Astrocyte (in vitro differentiated cells and primary cell): ENCODE measurements around the gene MGAT5.

ENCODE experiments used
- CTCF ChIP-seq: IDR thresholded peaks from 2 replicates; pipeline ENCODE4 v1.5.1; 2011; ENCODE audit warnings: low read depth, mild to moderate bottlenecking, inconsistent platforms, low read length, moderate library complexity; ENCODE audit not compliant: insufficient read depth
- EZH2 ChIP-seq: IDR thresholded peaks from 2 replicates; pipeline ENCODE4 v1.6.1; 2012; ENCODE audit warnings: mild to moderate bottlenecking, low read length, inconsistent platforms; ENCODE audit not compliant: insufficient read depth

GRCh38 chr2:134479696-134480330 lies 225.9 kb downstream of the MGAT5 start:
- TF ChIP-seq EZH2 (no peak), CTCF (no peak)
